Caco-2 (cell line): Measurements from ENCODE around the gene ADGRV1. TPM values are rescaled to one million over a fixed set of nuclear protein-coding genes. Genes with fewer than 3 reads are reported as not detected.

Experiments used
- BruUV-seq: library from RNA; stranded (reverse); fragments of 400-500 nt; replicated peaks from 2 replicates; lab custom pipeline; 2021; lab: Mats Ljungman, UMichigan
- CTCF ChIA-PET: fragments of 300-600 bp; sonication (Branson Sonifier 250); formaldehyde crosslinking; loops from one replicate; lab custom pipeline; 2022; ENCODE audit warnings: antibody characterized with exemption; lab: Charles Lee
- POLR2A ChIA-PET: fragments of 300-600 bp; sonication (Branson Sonifier 250); formaldehyde crosslinking; loops from one replicate; lab custom pipeline; 2022; ENCODE audit warnings: antibody characterized with exemption; lab: Charles Lee
- DNase-seq, 2 experiments: peaks; one replicate each; pipeline versions ENCODE4 v3.0.0 to v3.0.0-alpha.2; 2020 to 2022
- H3K27me3 ChIP-seq: replicated peaks from 2 replicates; pipeline ENCODE4 v1.6.0; 2011; ENCODE audit warnings: low read length; ENCODE audit not compliant: control insufficient read depth, insufficient read depth
- H3K36me3 ChIP-seq: 2 replicates; pipeline ENCODE4 v1.5.1; 2011; ENCODE audit warnings: low read length; ENCODE audit not compliant: control insufficient read depth, insufficient read depth
- H3K4me1 ChIP-seq: fragments of 250-450 bp; sonication (Bioruptor Pico); 2 replicates; pipeline ENCODE4 v1.5.1; 2020; ENCODE audit warnings: mild to moderate bottlenecking
- H3K4me3 ChIP-seq: 2 replicates; pipeline ENCODE4 v1.5.1; 2011; ENCODE audit warnings: low read depth, mild to moderate bottlenecking, control low read depth, low read length
- H3K9me3 ChIP-seq: fragments of 250-450 bp; sonication (Bioruptor Pico); 2 replicates; pipeline ENCODE4 v1.5.1; 2020; ENCODE audit warnings: mild to moderate bottlenecking, moderate library complexity
- H3K27ac Mint-ChIP-seq: one replicate; pipeline ENCODE4 v1.8.0; 2022; ENCODE audit warnings: mixed read lengths; ENCODE audit not compliant: unreplicated experiment
- H3K27me3 Mint-ChIP-seq: one replicate; pipeline ENCODE4 v1.8.0; 2022; ENCODE audit warnings: mixed read lengths; ENCODE audit not compliant: insufficient read depth, unreplicated experiment
- H3K36me3 Mint-ChIP-seq: one replicate; pipeline ENCODE4 v1.8.0; 2022; ENCODE audit warnings: mild to moderate bottlenecking, mixed read lengths; ENCODE audit not compliant: insufficient read depth, unreplicated experiment
- H3K4me1 Mint-ChIP-seq: one replicate; pipeline ENCODE4 v1.8.0; 2022; ENCODE audit warnings: low read depth, mixed read lengths; ENCODE audit not compliant: unreplicated experiment
- H3K4me3 Mint-ChIP-seq: one replicate; pipeline ENCODE4 v1.8.0; 2022; ENCODE audit warnings: mild to moderate bottlenecking, moderate library complexity, mixed read lengths; ENCODE audit not compliant: unreplicated experiment
- H3K9me3 Mint-ChIP-seq: one replicate; pipeline ENCODE4 v1.8.0; 2022; ENCODE audit warnings: mixed read lengths; ENCODE audit not compliant: unreplicated experiment
- CTCF ChIP-seq, 2 experiments: fragments of 200-600 bp in 1 of 2; IDR thresholded peaks; 1 replicate in 1 of 2; 2 replicates in 1 of 2; pipeline versions ENCODE4 v1.5.1 to v1.8.0; 2011 to 2022; ENCODE audit warnings: antibody characterized with exemption in 1 of 2, control low read depth in 1 of 2, inconsistent platforms in 1 of 2, low read depth in 1 of 2, low read length in 1 of 2, mild to moderate bottlenecking in 1 of 2, moderate library complexity in 1 of 2; ENCODE audit not compliant: insufficient read depth in 1 of 2, severe bottlenecking in 1 of 2, unreplicated experiment in 1 of 2
- intact Hi-C: fragments of 100-400 bp; cut with micrococcal nuclease; formaldehyde crosslinking; loops from one replicate; pipeline ENCODE4 v1.10.0; 2022; ENCODE audit not compliant: unreplicated experiment
- total RNA-seq: library from RNA; stranded (reverse); gene quantifications from 2 replicates; pipeline ENCODE4 v1.2.3, GENCODE V29; 2022

Gene ADGRV1
- total RNA-seq, 1 experiment from 2014 or later, result 23.2 TPM

GRCh38 chr5:91052977-91053740, 494.6 kb downstream of the ADGRV1 start:
- BruUV-seq, result no TSS peak
- intact Hi-C loops, result no loop called here
- H3K4me1 Mint-ChIP-seq, result peaks cover 7% of the 10 kb centered on the region
- ChIA-PET POLR2A (no interaction called here), CTCF (no interaction called here)
- H3K4me1 ChIP-seq, result 0 out of 2 replicates have a peak, but pooled peaks cover 4% of the 10 kb centered on the region
- H3K36me3 Mint-ChIP-seq, result no peaks in the 10 kb centered on the region
- no peaks in the 10 kb centered on the region for H3K27me3 Mint-ChIP-seq
- no peaks in the 10 kb centered on the region for H3K36me3 ChIP-seq
- DNase-seq, result no peak
- no peak for TF ChIP-seq CTCF (IDR thresholded peaks at IDR 0.05; ENCODE audit: insufficient read depth in 1 of 2, low read depth in 1 of 2, low read length in 1 of 2, severe bottlenecking in 1 of 2, unreplicated experiment in 1 of 2)
- no peak overlapping the region for H3K4me3 Mint-ChIP-seq
- no peaks in the 10 kb centered on the region for H3K9me3 Mint-ChIP-seq
- H3K27ac Mint-ChIP-seq, result no peak overlapping the region
- no peaks in the 10 kb centered on the region for H3K27me3 ChIP-seq
- H3K9me3 ChIP-seq, result no peaks in the 10 kb centered on the region
- H3K4me3 ChIP-seq, result no peak overlapping the region

DNA sequence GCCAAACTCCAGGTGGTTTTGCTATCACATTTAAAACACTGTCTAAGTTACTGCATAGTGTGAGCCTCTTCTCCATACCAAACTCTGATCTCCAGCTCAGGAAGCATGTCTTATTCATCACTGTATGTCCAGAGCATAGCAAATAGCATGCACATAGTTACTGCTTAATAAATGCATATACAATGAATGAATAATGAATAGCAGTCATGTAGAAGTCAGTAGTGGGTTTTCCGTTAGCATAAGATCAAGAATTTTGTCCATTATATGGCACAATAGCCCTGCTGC, 495.1 kb downstream of the ADGRV1 start:
- H3K36me3 Mint-ChIP-seq, result no peaks in the 10 kb centered on the region
- Histone ChIP-seq H3K36me3 (no peaks in the 10 kb centered on the region), H3K4me3 (no peak overlapping the region), H3K9me3 (no peaks in the 10 kb centered on the region), H3K4me1 (0 out of 2 replicates have a peak, but pooled peaks cover 4% of the 10 kb centered on the region), H3K27me3 (no peaks in the 10 kb centered on the region)
- no peaks in the 10 kb centered on the region for H3K9me3 Mint-ChIP-seq
- no peaks in the 10 kb centered on the region for H3K27me3 Mint-ChIP-seq
- no peak overlapping the region for H3K27ac Mint-ChIP-seq
- H3K4me1 Mint-ChIP-seq, result peaks cover 7% of the 10 kb centered on the region
- BruUV-seq, result no TSS peak
- no peak for DNase-seq
- ChIA-PET CTCF (no interaction called here), POLR2A (no interaction called here)
- TF ChIP-seq CTCF (IDR thresholded peaks at IDR 0.05; ENCODE audit: insufficient read depth in 1 of 2, low read depth in 1 of 2, low read length in 1 of 2, severe bottlenecking in 1 of 2, unreplicated experiment in 1 of 2), result no peak
- no peak overlapping the region for H3K4me3 Mint-ChIP-seq
- intact Hi-C loops, result no loop called here

GRCh38 chr5:91058155-91058554, 499.6 kb downstream of the ADGRV1 start:
- Mint-ChIP-seq H3K4me1 (peaks cover 7% of the 10 kb centered on the region), H3K36me3 (no peaks in the 10 kb centered on the region), H3K9me3 (no peaks in the 10 kb centered on the region), H3K27ac (no peak overlapping the region), H3K4me3 (no peak overlapping the region), H3K27me3 (no peaks in the 10 kb centered on the region)
- ChIA-PET CTCF (interaction anchor here (0.6 kb wide), 1 partner anchor 186 kb away, joined by 3 read pairs; no protein-coding TSS in a partner anchor), POLR2A (no interaction called here)
- no peak overlapping the region for H3K4me3 ChIP-seq
- DNase-seq, result no peak
- H3K4me1 ChIP-seq, result no peaks in the 10 kb centered on the region
- BruUV-seq, result no TSS peak
- no peaks in the 10 kb centered on the region for H3K9me3 ChIP-seq
- no peaks in the 10 kb centered on the region for H3K27me3 ChIP-seq
- intact Hi-C loops, result loop anchor here (2.0 kb wide), 1 partner anchor 15 kb away; no protein-coding TSS in a partner anchor
- no peaks in the 10 kb centered on the region for H3K36me3 ChIP-seq
- TF ChIP-seq CTCF (IDR thresholded peaks at IDR 0.05; ENCODE audit: insufficient read depth in 1 of 2, low read depth in 1 of 2, low read length in 1 of 2, severe bottlenecking in 1 of 2, unreplicated experiment in 1 of 2), result no peak
